ENCODE data around the gene BLMH.
"Not testable (repeated sequence)": the region's sequence is repeated elsewhere in the genome, so short reads cannot be mapped to it uniquely, and the experiment has no call there.

BLMH gene

DNA sequence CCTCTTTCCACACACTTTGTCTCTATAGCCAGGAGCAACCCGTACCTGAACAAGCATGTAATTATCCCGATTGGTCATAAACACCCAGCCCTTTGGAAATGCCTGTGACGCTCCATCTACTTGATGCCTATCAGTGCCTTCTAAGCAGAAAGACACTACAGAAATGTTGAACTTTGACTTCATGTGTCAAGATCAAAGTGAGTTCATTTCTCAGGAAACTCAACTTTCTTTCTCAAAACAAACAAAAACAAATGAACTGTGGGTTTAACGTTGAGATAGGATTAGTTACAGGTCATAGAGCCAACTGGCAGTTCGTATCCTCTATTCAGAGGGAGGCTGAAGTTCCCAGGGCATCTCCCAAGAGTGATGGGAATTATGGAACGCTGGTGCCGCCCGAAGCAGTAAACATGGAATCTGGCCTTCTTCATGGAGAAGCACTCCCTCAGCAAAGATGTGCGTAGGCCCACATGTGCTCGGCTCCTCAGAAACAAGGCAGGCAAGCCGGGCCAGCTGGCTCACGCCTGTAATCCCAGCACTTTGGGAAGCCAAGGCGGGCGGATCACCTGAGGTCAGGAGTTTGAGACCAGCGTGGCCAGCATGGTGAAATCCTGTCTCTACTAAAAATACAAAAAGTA is 65.7 kb downstream of the BLMH start:
- DNase-seq: no peak

DNA sequence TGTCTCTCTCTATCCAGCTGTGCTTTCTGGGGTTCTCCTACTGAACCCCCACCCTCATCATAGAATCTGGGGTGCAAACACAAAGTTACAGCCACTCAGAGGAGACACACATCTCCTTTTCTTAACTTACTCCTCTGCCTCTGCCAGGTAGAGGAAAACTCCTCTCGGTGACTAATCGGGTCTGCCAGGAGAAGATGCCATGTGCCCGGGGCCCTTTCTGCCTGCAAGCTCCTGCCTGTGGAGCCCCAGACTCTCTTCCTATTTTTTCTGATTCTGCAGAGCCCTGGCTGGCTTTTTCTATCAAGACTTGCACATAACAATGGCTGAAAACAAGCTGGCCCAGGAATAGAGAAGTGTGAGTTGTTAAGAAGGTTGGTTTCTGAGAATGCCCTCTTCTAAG is 66.6 kb downstream of the BLMH start:
- no peak for DNase-seq

DNA sequence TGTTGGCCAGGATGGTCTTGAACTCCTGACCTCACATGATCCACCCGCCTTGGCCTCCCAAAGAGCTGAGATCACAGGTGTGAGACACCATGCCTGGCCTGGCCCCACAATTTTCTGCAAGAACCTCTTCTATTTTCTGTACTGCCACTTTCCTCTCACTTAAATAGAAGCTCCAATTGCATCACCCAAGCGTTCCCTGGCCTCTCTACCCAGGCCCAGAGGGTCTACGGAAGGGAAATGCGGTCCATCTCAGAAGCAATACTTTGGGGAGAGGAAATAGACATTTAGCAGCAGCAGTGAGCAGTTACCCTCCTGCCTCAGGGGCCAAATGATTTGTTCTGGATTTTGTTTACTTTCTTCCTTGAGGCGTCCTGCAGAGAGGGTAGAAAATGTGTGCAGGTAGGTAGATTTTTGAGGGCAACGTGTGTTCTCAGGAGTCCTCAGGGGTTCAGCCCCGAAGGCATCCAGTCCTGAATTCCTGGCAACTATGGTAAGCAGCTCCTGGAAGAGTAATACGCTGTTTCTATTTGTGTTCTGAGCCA is 67.3 kb downstream of the BLMH start:
- no peak for DNase-seq

DNA sequence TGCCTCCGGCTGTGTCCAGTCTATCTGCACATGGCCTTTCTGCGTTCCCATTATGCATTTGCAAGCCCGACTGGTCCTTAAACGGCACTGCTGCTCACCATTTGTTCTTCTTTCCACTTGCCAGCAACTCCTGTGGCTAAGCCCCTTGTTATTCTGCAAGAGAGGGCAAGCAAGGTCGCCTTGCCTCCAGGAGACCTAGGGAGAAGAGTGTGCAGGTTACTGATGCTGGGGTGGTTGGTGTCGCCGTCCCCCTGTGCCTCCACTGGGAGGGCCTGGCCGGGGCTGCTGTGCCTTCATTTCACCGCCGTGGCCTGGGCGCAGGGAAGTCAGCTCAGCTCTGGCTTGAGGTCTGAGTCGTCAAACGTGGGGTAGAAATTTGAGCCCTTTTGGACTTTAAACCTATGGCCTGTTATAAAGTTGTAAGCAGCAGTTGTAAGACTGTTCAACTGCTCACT is 69.0 kb downstream of the BLMH start:
- DNase-seq: no peak

DNA sequence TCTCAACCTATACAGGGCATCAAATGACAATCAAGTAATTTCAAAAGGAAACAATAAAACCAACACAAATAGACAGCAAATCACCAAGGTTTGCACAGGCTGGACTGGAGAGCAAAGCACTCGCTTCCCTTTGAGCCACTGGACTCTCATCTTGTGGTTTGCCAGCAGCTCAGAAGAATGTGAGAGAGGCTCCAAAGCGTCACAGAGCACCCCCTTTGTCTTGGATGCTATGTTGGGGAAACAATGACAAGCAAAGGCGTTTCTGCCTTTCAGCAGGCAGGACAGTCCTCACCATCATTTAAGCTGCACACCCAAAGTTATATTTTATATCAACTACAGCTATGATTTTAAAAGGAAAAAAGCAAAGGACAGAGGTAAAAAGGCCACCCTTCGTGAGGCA is 69.5 kb downstream of the BLMH start:
- no peak for DNase-seq

DNA sequence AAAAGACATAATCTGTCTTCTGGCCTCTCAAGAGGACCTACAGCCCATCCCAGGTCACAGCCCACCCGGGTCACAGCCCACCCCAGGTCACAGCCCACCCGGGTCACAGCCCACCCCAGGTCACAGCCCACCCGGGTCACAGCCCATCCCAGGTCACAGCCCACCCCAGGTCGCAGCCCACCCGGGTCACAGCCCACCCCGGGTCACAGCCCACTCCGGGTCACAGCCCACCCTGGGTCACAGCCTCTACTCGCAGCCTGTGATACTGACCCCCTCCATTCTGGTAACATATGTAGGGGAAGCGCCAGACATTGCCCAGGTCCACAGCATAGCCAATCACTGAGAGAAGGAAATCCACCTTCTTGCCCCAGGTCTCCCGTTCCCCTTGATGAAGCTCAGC is 70.4 kb downstream of the BLMH start:
- no peak for DNase-seq

DNA sequence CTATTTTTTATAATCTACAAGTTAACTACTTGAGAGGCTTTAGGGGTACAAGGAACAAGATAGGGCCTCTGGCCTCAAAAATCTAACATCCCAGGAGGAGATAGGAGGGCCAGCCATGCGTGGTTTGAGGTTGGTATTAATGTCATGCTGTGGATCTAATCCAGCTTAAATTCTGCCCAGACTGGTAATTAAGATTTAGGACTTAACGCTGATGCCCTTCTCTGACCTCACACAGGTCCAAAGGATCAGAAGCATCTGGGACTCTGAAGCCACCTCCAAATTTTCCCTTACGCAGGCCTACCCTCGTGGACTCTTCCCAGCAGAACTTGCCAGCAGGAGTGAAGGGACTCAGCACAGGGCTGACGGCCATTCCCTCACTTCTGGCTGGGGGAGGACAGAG is 71.3 kb downstream of the BLMH start:
- no peak for DNase-seq

DNA sequence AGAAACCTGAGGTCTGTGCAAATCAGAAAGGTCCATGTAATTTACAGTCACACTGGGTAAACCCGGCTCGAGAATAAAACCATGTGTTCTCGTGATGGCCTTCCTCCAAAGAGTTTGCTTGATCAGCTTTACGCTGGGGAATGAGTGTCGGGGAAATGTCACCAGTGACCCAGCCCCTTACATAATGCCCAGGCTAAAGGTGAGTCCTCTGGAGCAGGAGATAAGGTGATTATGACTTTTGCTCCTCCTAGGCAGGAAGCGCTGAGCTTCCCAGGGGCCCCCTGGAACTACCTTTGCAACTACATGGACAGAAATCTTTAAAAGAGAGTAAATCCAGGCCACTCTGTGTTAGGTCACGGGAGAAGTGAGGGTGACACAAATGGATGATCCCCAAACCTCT is 71.9 kb downstream of the BLMH start:
- no peak for DNase-seq

DNA sequence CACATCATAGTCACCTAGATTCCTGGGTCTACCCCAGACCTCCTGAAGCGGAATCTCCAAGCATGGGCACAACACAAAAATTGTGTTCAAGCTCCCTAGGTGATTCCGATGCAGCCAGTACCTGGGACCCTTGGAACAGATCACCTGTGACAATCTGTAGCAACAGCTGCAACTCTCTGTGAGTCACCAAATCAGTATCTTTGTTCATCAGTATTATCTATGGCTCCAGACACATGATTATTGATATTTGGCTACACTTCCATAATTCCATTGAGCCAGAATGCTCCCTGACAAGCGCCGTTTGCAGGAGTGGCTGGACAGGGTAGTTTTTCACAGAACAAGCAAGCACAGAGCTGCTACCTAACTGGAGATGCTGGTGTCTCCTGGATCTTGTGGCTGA is 72.4 kb downstream of the BLMH start:
- no peak for DNase-seq

DNA sequence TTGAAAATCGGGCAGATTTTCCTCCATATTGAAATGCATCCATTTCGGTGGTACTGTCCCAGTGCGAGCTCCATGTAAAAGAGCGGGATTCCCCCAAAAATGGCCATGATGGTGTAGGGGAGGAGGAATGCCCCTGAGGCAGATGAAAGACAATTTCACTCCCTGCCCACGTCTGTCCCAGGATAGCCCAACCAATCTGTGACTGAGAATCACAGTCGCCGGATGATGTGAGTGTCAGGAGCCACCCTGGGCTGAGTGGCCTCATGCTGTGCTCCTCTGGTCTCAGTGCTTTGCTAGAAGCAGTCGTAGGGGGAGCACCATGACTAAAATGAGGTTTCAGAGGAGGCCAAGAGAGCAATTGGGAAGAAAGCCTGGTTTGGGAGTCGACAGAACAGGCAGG is 72.9 kb downstream of the BLMH start:
- no peak for DNase-seq

DNA sequence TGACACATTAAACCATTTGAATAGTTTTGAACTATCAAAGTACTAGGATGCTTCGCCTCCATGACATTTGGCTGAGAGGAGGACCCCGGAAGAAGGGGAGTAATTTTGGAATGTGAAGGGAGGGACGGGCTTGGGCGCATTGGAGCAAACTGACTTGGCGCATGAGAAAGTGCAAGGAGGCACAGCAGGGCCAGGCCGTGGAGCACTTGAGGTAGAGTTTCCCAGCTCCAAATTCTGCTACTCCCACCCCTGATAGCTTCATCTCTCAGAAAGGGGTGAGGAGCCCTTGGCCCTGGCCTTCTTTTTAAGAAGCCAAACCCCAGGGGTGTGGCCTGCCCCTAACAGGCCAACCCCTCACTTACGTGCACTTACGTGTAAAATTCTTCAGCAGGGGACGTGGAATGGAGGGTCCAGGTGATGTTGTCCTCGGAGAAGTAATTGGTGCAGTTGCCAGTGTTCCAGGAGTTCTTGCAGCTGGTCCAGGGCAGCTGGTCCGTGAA is 73.9 kb downstream of the BLMH start:
- no peak for DNase-seq

DNA sequence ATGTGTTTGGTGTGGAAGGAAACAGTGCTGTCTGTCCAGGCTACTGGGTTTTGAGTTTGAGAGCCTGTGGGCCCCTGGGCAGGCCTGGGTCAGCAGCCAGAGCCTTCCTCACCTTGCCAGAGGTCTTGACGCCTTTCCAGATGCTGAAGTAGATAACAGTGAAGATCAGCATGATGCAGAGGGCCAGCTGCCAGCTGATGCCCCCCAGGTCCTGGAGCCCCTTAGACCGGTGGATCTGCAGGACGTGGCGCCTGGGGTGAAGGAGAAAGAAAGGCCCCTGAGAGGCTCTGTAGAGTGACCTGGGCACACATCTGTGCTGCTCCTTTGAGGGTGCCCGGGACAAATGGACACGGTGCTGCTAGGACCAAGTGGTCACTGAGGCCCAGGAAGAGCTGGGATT is 74.7 kb downstream of the BLMH start:
- no peak for DNase-seq

DNA sequence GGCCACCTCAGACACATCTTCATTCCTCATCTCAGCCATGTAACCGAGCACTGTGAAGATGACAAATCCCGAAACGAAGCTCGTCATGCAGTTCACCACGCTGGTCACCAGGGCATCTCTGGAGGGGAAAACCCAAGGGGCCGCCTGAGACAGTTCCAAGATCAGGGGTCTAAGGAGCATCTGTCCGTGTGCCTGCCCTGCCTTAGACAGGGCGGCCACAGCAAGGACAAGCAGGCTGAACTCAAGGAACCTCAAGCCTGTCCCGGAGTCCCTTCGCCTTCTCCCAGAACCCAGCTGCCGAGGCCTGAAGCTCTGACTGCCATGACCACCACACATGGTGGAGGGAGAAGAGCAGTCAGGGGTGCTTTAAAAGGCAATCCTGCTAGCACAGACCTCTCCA is 79.0 kb downstream of the BLMH start:
- DNase-seq: no peak

DNA sequence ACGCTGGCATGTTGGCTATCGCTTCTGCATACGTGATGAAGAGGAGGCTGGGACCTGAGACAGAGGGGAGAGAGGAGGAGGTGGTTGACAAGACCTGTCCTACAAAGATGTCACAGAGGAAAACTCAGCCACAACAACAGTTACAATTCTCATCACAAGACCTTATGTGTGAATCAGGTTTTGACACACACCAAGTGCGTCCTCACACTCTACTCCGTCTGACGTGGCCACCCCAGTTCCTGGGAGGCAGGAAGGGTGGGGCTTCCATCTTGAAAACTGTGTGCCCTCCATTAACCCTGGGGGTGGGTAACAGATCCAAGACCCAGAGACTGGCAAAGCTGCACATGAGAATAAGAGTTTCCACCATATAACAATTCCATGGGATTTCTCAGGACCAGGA is 80.4 kb downstream of the BLMH start:
- DNase-seq: no peak

DNA sequence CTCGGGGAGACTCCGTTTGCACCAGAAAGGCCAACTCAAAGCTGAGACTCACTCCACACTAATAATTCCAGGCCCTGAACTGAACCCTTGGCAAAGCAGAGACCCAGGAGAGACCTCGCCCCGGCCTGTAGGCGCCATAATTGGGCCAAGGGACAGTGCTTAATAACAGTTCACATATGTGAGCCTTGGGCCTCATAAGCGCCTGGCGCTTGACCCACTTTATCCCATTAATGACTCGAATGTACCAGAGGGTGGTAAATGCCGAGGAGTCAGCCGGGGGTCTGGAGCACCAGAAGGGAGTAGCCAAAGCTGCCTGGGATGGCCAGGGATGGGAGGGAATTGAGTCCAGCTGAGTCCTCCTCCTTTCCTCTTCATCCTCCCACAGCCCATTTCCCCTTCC is 80.8 kb downstream of the BLMH start:
- no peak for DNase-seq

DNA sequence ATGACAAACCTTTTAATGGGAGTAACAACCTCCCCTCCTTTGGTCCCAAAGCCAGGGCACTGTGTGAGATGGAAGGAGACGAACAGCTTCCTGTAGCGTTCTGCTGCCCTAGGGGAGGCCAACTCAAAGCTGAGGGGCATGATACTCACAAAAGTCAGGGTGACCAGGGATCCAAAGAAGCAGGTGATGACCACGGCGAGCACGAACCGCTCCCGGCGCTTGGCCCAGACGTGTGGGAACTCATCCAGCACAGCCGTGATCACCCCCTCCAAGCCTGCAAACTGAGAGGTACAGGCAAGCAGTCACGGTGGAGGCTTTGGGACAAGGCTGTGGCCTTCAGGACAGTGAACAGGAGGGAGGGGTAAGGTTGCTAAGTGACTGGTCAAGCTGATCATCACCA is 81.4 kb downstream of the BLMH start:
- no peak for DNase-seq

DNA sequence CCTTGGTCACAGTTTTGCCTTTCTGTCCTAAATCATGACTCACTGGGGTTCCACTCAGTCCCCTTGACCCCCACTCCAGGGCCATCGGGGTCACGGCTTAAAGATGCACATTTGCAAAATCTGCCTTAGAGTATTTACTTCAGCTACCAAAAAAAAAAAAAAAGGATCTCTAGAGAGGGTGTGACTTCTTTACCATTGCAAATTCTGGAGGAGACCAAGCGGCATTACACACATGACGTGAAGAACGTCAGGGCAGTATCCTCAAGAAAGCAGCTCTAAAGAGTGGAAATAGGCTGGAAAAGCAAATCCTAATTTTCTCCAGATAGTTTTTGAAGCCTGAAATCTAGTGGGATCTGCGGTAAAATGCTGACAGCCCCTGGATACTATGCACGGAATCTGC is 81.8 kb downstream of the BLMH start:
- DNase-seq: no peak

DNA sequence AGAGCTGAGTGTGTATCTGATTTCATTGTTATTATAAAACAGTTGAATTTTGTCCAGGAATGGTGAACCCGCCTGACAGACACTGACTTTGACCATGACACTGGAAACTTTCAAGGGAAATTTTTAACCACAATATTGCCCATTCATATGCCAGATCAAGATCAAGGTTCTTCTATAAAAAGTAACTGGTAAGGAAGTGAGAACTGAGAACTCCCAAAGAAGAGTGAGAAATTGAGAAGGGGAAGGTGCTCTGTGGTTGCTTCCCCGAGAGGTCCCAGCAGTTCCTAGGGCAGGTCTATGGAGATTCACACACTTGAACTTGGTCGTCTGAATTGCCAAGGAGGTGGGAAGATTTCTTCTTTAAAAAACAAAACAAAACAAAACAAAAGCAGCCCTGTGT is 83.5 kb downstream of the BLMH start:
- no peak for DNase-seq

DNA sequence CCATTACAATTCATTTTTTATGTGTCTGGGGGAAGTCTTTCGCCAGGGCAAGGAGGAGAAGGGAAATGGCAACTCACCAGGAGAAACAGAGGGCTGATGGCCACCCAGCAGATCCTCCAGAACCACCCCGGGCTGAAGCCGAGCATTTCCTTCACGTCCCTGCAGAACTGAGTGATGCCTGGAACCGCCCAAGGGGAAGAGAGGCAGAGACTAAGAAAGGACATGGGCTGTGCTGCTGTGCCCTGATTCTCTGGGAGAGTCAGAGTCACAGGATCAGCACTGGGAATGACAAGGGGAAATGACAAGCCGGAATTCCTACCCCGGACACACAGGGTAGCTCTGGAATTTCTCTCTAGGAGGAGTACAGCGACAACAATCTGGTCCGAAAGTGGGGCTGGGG is 84.1 kb downstream of the BLMH start:
- DNase-seq: no peak

DNA sequence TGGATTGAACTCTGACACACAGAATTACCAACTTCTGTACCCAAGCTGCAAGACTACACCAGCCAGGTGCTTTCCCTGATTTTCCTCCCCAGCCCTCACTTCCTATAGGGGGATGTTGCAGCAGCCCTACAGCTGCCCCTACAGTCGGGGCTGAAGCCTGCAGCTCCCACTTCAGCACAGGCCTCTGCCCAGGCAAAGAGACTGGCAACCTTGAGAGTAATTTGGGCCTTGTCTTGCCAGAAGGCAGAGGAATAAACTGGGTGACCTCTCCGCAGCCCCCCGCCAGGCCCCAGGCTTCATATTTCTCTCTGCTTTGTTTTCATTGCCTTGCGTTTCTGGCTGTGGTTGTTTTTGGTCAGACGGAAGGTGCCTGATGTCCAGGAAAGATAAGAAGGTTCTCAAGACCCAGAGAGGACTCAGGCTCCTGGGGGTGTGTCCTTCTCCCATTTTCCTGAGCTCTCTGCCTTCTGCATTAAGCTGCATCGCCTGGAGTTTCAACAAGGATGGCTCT is 88.2 kb downstream of the BLMH start:
- no peak for DNase-seq

DNA sequence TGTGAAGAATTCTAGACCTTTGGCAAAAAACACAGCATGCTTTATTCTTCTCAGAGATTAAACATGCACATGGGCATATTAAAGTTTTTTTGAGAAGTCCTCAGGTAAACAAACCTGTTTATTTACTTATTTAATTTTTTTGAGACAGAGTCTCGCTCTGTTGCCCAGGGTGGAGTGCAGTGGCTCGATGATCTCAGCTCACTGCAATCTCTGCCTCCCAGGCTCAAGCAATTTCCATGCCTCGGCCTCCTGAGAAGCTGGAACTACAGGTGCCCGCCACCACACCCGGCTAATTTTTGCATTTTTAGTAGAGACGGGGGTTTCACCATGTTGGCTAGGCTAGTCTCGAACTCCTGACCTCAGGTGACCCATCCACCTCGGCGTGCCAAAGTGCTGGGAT is 91.1 kb downstream of the BLMH start:
- DNase-seq: not testable (repeated sequence)

DNA sequence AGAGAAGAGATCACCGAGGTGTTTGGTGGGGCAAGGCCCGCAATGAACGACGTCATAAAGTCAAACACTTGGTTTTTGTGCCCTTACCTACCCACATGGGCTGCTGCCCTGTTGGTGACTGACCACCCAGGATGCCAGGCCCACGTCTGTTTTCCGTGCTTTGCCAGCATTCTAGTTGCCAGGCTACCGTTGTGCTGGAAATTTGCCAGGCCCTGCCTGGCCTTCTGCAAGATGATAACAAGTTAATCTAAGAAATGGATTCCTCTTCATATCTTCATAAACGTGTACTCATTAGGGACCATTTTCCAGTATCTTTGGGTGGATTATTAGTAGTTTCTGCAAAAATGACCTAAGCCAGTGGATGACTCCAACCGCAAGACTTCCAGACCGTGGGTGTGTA is 91.6 kb downstream of the BLMH start:
- DNase-seq: no peak

DNA sequence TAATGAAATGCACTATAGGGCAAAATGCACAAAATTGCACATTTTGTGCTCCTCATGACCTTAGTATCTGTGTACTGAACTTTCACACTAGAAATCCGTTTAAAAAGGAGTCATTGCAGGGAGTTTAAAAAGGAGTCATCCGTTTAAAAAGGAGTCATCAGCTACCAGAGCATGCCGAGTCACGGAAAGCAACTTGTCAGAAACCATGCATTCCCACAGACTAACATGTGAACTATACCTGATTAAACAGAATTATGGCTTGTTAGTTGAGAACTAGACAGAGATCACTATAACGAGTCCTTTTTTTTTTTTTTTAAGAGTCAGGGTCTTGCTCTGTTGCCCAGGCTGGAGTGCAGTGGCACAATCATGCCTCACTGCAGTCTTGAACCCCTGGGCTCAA is 92.1 kb downstream of the BLMH start:
- no peak for DNase-seq

All from NCI-H2107 (cell line).